HFF-Myc (cell line): ENCODE measurements around the gene SMYD3.

ENCODE experiments used
- DNase-seq: peaks from one replicate; pipeline ENCODE4 v3.0.0-alpha.2; 2011; ENCODE audit warnings: low read depth; ENCODE audit errors: extremely low read depth
- H3K4me3 ChIP-seq: replicated peaks from 2 replicates; pipeline ENCODE4 v1.5.1; 2011; ENCODE audit warnings: low read depth, mild to moderate bottlenecking, control low read depth, low read length
- CTCF ChIP-seq: IDR thresholded peaks from 2 replicates; pipeline ENCODE4 v1.5.1; 2012; ENCODE audit warnings: mild to moderate bottlenecking, low read depth, low read length, control low read depth; ENCODE audit errors: missing control alignments

The SMYD3 gene

DNA sequence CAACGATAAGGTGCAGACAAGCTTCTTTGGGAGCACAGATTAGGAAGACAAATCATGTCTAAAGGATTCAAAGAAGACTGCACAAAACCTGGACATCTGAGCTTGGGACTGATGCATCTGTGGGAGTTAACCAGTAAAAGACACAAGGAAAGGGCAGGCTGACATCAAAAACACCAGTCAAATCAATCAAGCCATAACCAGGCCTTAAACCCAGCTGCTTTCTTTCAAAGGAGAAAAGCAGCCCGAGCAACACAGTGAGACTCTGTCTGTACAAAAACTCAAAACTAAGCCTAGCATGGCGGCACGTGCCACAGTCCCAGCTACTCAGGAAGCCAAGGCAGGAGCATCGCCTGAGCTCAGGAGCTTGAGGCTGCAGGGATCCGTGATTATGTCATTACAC, 411.6 kb downstream of the SMYD3 start:
- H3K4me3 ChIP-seq = no peak overlapping the region
- DNase-seq = no peak
- TF ChIP-seq CTCF = no peak

DNA sequence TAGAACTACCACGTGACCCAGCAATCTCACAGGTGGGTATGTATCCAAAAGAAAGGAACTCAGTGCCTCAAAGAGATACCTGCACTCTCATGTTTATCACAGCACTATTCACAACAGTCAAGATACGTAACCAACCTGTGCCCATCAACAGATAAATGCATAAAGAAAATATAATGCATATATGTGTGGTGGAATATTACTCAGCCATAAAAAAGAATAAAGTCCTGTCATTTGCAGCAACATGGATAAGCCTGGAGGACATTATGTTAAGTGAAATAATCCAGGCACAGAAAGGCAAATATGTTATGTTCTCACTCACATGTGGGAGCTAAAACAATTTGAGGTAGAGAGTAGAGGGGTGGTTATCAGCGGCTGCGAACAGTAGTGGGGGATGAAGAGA, 413.8 kb downstream of the SMYD3 start:
- no peak for TF ChIP-seq CTCF
- H3K4me3 ChIP-seq = no peak overlapping the region
- no peak for DNase-seq

- TF ChIP-seq CTCF = no peak
- no peak for DNase-seq
Measured at GRCh38 chr1:246092136-246092535, 414.9 kb downstream of the SMYD3 start.

GRCh38 chr1:246091477-246091876, 415.6 kb downstream of the SMYD3 start:
- DNase-seq = peak; percentile 9
- no peak overlapping the region for H3K4me3 ChIP-seq
- TF ChIP-seq CTCF = no peak

More at GRCh38 chr1:246092136-246092535, 414.9 kb downstream of the SMYD3 start:
- no peak overlapping the region for H3K4me3 ChIP-seq

- DNase-seq = no peak
- TF ChIP-seq CTCF = no peak
- H3K4me3 ChIP-seq = no peak overlapping the region
Measured at GRCh38 chr1:246086191-246086590, 420.9 kb downstream of the SMYD3 start.

DNA sequence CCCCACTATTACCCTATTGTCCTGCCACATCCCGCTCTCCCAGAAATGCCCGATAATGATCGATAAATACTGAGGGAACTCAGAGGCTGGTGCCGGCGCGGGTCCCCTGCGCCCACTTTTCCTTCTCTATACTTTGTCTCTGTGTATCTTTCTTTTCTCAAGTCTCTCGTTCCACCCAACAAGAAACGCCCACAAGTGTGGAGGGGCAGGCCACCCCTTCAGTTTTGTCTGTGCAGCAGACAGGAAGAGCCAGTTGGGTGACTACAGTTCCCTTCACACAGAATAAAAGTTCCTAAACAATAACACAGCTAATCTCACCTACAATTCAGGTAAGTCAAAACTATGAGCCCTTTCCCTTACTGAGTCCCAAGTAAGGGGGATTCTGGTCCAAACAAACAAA, 423.7 kb downstream of the SMYD3 start:
- TF ChIP-seq CTCF = no peak
- H3K4me3 ChIP-seq = no peak overlapping the region
- DNase-seq = no peak
